HG03442 (cell line): Measurements from ENCODE around the gene TNFAIP1.
"Not testable (repeated sequence)": the region's sequence is repeated elsewhere in the genome, so short reads cannot be mapped to it uniquely, and the experiment has no call there.

Source experiments
- ATAC-seq: cut with Tn5 transposase; IDR thresholded peaks from one replicate; pipeline ENCODE4 v1.9.1; 2021; ENCODE audit warnings: mild to moderate bottlenecking, moderate library complexity; ENCODE audit not compliant: unreplicated experiment

TNFAIP1 gene

GRCh38 chr17:28324267-28324745, 11.3 kb upstream of the TNFAIP1 start:
- ATAC-seq, result no peak

GRCh38 chr17:28324781-28325180, 10.8 kb upstream of the TNFAIP1 start:
- ATAC-seq, result no peak

- no peak for ATAC-seq
Measured at GRCh38 chr17:28325211-28325610, 10.3 kb upstream of the TNFAIP1 start.

- ATAC-seq, result no peak
Measured at GRCh38 chr17:28326114-28326513, 9.4 kb upstream of the TNFAIP1 start.

GRCh38 chr17:28327031-28327607, 8.4 kb upstream of the TNFAIP1 start:
- no peak for ATAC-seq

GRCh38 chr17:28327709-28328108, 7.9 kb upstream of the TNFAIP1 start:
- ATAC-seq, result no peak

GRCh38 chr17:28328325-28328724, 7.2 kb upstream of the TNFAIP1 start:
- no peak for ATAC-seq

GRCh38 chr17:28330671-28331070, 4.9 kb upstream of the TNFAIP1 start:
- ATAC-seq, result no peak

GRCh38 chr17:28331891-28332420, 3.6 kb upstream of the TNFAIP1 start:
- no peak for ATAC-seq

- no peak for ATAC-seq
Measured at GRCh38 chr17:28333083-28333746, 2.3 kb upstream of the TNFAIP1 start.

- ATAC-seq, result no peak
Measured at GRCh38 chr17:28334171-28334570, 1.4 kb upstream of the TNFAIP1 start.

GRCh38 chr17:28334666-28335200, 828 bp upstream of the TNFAIP1 start:
- ATAC-seq, result no peak

GRCh38 chr17:28335959-28336871, 654 bp downstream of the TNFAIP1 start:
- ATAC-seq, result no peak

GRCh38 chr17:28338056-28338768, 2.7 kb downstream of the TNFAIP1 start:
- ATAC-seq, result no peak

- ATAC-seq, result not testable (repeated sequence)
Measured at GRCh38 chr17:28338769-28339212, 3.2 kb downstream of the TNFAIP1 start.

- no peak for ATAC-seq
Measured at GRCh38 chr17:28339431-28339830, 3.9 kb downstream of the TNFAIP1 start.

GRCh38 chr17:28340374-28340773, 4.8 kb downstream of the TNFAIP1 start:
- no peak for ATAC-seq

GRCh38 chr17:28341516-28341915, 6.0 kb downstream of the TNFAIP1 start:
- no peak for ATAC-seq

GRCh38 chr17:28342313-28342712, 6.8 kb downstream of the TNFAIP1 start:
- no peak for ATAC-seq

GRCh38 chr17:28343491-28343932, 8.0 kb downstream of the TNFAIP1 start:
- no peak for ATAC-seq
